SK-N-MC (cell line): ENCODE data around the gene MAML2.

Experiments
- DNase-seq: peaks from one replicate; pipeline ENCODE4 v3.0.0-alpha.2; 2011; ENCODE audit warnings: low read depth, low spot score
- H3K27ac ChIP-seq: fragments of 200-600 bp; sonication (generic); 2 replicates; pipeline ENCODE4 v1.5.1; 2016; ENCODE audit warnings: mixed run types
- H3K36me3 ChIP-seq: fragments of 200-600 bp; sonication (generic); 2 replicates; pipeline ENCODE4 v1.6.1; 2017; ENCODE audit warnings: antibody characterized with exemption, low read length, mixed read lengths; ENCODE audit not compliant: insufficient read depth
- H3K4me3 ChIP-seq: fragments of 200-600 bp; sonication (generic); 2 replicates; pipeline ENCODE4 v1.5.1; 2016
- H3K9ac ChIP-seq: fragments of 200-600 bp; sonication (generic); 2 replicates; pipeline ENCODE4 v1.8.0; 2017; ENCODE audit warnings: mixed run types, mixed read lengths; ENCODE audit not compliant: insufficient read length
- H3K9me3 ChIP-seq: fragments of 200-600 bp; sonication (generic); 2 replicates; pipeline ENCODE4 v1.6.1; 2017; ENCODE audit warnings: low read depth, mild to moderate bottlenecking, antibody characterized with exemption, low read length, moderate library complexity, mixed read lengths
- EZH2 ChIP-seq: fragments of 200-600 bp; sonication (generic); IDR thresholded peaks from one replicate; pipeline ENCODE4 v1.6.1; 2017; ENCODE audit warnings: antibody characterized with exemption
- FOXP2 ChIP-seq: optimal IDR thresholded peaks from 2 replicates; pipeline ENCODE3; 2011; ENCODE audit warnings: mild to moderate bottlenecking, moderate library complexity; ENCODE audit not compliant: insufficient read depth; ENCODE audit errors: extremely low read length, control extremely low read depth
- POLR2AphosphoS5 ChIP-seq: IDR thresholded peaks from 2 replicates; pipeline ENCODE4 v1.6.1; 2012; ENCODE audit warnings: mild to moderate bottlenecking, low read depth, low read length, borderline replicate concordance

MAML2 gene

GRCh38 chr11:96082936-96083335 is 260.1 kb downstream of the MAML2 start:
- no peak overlapping the region for H3K27ac ChIP-seq
- H3K9me3 ChIP-seq, result no peaks in the 10 kb centered on the region
- TF ChIP-seq EZH2, result no peak
- no peak for TF ChIP-seq POLR2AphosphoS5
- TF ChIP-seq FOXP2, result no peak
- DNase-seq, result no peak
- H3K4me3 ChIP-seq, result no peak overlapping the region
- no peak overlapping the region for H3K9ac ChIP-seq
- H3K36me3 ChIP-seq, result no peaks in the 10 kb centered on the region

GRCh38 chr11:96082002-96082899 is 260.7 kb downstream of the MAML2 start:
- Histone ChIP-seq H3K9ac (no peak overlapping the region), H3K27ac (no peak overlapping the region), H3K9me3 (no peaks in the 10 kb centered on the region), H3K36me3 (no peaks in the 10 kb centered on the region), H3K4me3 (no peak overlapping the region)
- no peak for DNase-seq
- TF ChIP-seq EZH2 (no peak), FOXP2 (no peak), POLR2AphosphoS5 (no peak)

DNA sequence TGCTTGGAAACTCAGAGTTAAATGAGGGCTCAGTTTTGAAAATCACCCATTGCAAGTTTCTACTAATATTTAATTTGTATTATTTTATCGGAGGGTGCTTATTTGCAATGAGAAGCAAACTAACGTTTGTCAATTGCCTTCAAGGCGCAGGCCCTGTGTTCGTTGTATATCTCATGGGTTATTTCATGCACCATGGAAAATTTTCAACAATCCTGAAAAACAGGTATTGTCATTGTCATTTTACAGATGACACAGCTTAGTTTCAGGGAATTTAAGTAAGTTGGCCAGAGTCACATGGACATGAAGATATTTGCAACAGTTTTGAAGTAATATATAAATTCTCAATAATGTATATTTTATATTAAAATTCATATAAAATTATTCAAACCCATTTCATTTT is 261.4 kb downstream of the MAML2 start:
- Histone ChIP-seq H3K27ac (no peak overlapping the region), H3K9ac (no peak overlapping the region), H3K9me3 (no peaks in the 10 kb centered on the region), H3K4me3 (no peak overlapping the region), H3K36me3 (no peaks in the 10 kb centered on the region)
- no peak for DNase-seq
- TF ChIP-seq FOXP2, result no peak
- TF ChIP-seq POLR2AphosphoS5, result no peak
- TF ChIP-seq EZH2, result no peak

DNA sequence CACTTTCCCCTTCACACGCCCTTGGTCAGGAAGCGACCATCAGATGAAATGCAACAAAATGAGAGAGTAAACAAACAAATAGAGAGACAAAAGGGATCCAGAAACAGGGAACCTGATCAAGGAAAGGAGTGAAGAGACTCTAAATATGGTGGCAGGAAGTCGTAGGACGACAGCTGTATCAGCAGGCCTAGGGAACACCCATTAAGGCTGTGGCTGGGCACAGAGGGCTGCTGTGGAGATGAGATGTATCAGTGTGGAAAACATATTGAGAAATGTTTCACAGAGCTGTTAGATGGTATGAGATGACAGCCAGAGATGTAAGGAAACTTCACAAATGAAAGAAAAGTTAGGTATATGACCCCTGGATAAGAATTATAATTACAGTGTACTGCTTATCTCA is 263.3 kb downstream of the MAML2 start:
- TF ChIP-seq FOXP2, result no peak
- TF ChIP-seq EZH2, result no peak
- no peak for TF ChIP-seq POLR2AphosphoS5
- no peak overlapping the region for H3K4me3 ChIP-seq

GRCh38 chr11:96075532-96075959 is 267.4 kb downstream of the MAML2 start:
- TF ChIP-seq EZH2 (no peak), POLR2AphosphoS5 (no peak), FOXP2 (no peak)
- no peaks in the 10 kb centered on the region for H3K36me3 ChIP-seq
- no peak overlapping the region for H3K4me3 ChIP-seq
- no peaks in the 10 kb centered on the region for H3K9me3 ChIP-seq
- no peak overlapping the region for H3K27ac ChIP-seq
- H3K9ac ChIP-seq, result no peak overlapping the region
- DNase-seq, result no peak

More for the DNA sequence above, 263.3 kb downstream of the MAML2 start:
- no peak overlapping the region for H3K27ac ChIP-seq
- no peak for DNase-seq
- no peaks in the 10 kb centered on the region for H3K36me3 ChIP-seq
- no peaks in the 10 kb centered on the region for H3K9me3 ChIP-seq
- H3K9ac ChIP-seq, result no peak overlapping the region

- Histone ChIP-seq H3K36me3 (no peaks in the 10 kb centered on the region), H3K4me3 (no peak overlapping the region), H3K9me3 (no peaks in the 10 kb centered on the region), H3K9ac (no peak overlapping the region), H3K27ac (no peak overlapping the region)
- DNase-seq, result no peak
- TF ChIP-seq POLR2AphosphoS5 (no peak), EZH2 (no peak), FOXP2 (no peak)
These were observed 268.3 kb downstream of the MAML2 start for GRCh38 chr11:96074551-96075310.

DNA sequence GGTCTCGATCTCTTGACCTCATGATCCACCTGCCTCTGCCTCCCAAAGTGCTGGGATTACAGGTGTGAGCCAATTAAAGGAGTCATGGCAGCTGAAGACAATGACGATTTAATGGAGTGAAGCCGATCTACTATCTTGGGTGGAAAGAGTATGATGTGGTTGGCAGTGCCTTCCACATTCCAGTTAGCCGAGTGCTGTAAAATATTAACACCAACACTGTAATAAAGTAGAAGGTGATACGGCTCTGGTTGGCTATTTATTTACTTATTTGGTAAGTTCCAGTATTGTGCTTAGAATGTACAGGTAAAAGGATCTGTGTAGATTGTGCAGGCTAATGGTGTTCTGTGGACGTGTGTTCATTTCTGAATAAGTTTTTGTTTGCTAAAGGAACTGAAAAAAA is 269.5 kb downstream of the MAML2 start:
- H3K4me3 ChIP-seq, result no peak overlapping the region
- H3K9ac ChIP-seq, result no peak overlapping the region
- H3K36me3 ChIP-seq, result no peaks in the 10 kb centered on the region
- H3K9me3 ChIP-seq, result no peaks in the 10 kb centered on the region
- TF ChIP-seq POLR2AphosphoS5, result no peak
- TF ChIP-seq EZH2, result no peak
- TF ChIP-seq FOXP2, result no peak
- H3K27ac ChIP-seq, result no peak overlapping the region
- DNase-seq, result no peak

- no peak for DNase-seq
- H3K36me3 ChIP-seq, result no peaks in the 10 kb centered on the region
- TF ChIP-seq POLR2AphosphoS5, result no peak
- TF ChIP-seq FOXP2, result no peak
- H3K27ac ChIP-seq, result no peak overlapping the region
- no peak overlapping the region for H3K4me3 ChIP-seq
- H3K9ac ChIP-seq, result no peak overlapping the region
- H3K9me3 ChIP-seq, result no peaks in the 10 kb centered on the region
These were observed 270.4 kb downstream of the MAML2 start for GRCh38 chr11:96072592-96072991.
